OCI-LY1 (cell line): Measurements from ENCODE around the gene LRRC4B.

Experiments used
- EZH2 ChIP-seq: fragments of 200-600 bp; sonication (generic), shearing (Covaris generic); IDR thresholded peaks from 2 replicates; pipeline ENCODE4 v1.8.0; 2017; ENCODE audit warnings: borderline replicate concordance, mixed run types, mild to moderate bottlenecking, antibody characterized with exemption, low read length, moderate library complexity, mixed read lengths
- TF ChIP-seq, protein P1 (sequence below): fragments of 200-600 bp; sonication (generic), shearing (Covaris generic); IDR thresholded peaks from 2 replicates; pipeline ENCODE4 v1.5.1; 2017; ENCODE audit warnings: mild to moderate bottlenecking, antibody characterized with exemption, low read length, moderate library complexity, mixed read lengths

DNA sequence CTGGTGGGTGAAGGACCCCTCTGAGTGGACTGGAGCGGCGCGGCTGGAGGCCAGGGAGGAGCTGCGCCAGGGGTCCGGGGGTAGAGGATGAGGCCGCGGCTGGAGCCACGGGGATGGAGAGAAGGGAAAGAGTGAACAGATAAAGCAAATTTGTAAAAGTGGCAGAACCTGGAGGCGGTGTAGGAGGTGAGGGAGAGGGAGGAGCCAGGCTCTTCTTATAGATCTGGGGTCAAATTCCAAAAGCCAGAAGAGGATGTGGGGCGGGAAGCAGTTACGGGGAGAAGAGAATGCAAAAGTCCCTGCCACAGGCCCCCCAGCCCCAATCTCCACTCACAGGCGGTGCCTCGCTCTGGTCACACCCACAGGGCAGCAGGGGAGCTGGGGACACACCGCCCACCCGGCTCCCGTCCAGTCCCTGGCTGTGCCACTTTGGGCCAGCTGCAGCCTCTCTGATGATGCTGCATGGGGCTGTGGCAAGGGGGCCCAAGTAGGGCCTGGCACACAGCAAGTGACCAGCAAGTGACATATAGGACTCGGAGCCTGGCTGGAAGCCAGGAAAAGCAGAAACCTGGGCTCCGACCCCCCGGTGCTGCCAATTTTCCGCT, 11.1 kb downstream of the LRRC4B start:
- TF ChIP-seq, protein P1, sequence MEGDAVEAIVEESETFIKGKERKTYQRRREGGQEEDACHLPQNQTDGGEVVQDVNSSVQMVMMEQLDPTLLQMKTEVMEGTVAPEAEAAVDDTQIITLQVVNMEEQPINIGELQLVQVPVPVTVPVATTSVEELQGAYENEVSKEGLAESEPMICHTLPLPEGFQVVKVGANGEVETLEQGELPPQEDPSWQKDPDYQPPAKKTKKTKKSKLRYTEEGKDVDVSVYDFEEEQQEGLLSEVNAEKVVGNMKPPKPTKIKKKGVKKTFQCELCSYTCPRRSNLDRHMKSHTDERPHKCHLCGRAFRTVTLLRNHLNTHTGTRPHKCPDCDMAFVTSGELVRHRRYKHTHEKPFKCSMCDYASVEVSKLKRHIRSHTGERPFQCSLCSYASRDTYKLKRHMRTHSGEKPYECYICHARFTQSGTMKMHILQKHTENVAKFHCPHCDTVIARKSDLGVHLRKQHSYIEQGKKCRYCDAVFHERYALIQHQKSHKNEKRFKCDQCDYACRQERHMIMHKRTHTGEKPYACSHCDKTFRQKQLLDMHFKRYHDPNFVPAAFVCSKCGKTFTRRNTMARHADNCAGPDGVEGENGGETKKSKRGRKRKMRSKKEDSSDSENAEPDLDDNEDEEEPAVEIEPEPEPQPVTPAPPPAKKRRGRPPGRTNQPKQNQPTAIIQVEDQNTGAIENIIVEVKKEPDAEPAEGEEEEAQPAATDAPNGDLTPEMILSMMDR, result no peak
- no peak for TF ChIP-seq EZH2
